GM19035 (cell line): ENCODE results near the gene EPS8L2.

Experiments
- ATAC-seq: cut with Tn5 transposase; IDR thresholded peaks from one replicate; pipeline ENCODE4 v1.9.1; 2021; ENCODE audit not compliant: unreplicated experiment

Gene EPS8L2

GRCh38 chr11:748007-748359, 42.0 kb downstream of the EPS8L2 start:
- ATAC-seq, result peak; percentile 3

DNA sequence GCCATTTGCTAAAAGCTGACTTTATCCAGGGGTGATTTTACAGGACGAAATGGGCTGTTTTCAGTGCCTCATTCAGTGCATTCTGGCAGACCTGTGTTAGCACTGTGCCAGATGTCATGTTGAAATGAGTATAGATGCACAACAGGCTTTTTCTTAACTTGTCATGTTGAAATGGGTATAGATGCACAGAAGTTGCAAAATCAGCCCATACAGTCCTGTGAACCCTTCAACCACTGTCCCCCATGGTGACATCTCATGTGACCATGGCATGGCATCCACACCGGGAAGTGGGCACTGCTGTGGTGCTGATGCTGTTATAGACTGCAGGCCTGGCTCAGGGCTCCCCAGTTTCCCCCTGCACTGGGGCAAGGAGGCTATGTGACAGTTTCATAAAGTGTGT, 43.7 kb downstream of the EPS8L2 start:
- no peak for ATAC-seq

GRCh38 chr11:760236-760635, 54.2 kb downstream of the EPS8L2 start:
- ATAC-seq, result no peak

- ATAC-seq, result no peak
Observed at GRCh38 chr11:761526-762108, 55.6 kb downstream of the EPS8L2 start.

GRCh38 chr11:762421-763072, 56.5 kb downstream of the EPS8L2 start:
- no peak for ATAC-seq

- no peak for ATAC-seq
Observed at GRCh38 chr11:763073-763463, 57.0 kb downstream of the EPS8L2 start.

GRCh38 chr11:763549-764321, 57.7 kb downstream of the EPS8L2 start:
- no peak for ATAC-seq

DNA sequence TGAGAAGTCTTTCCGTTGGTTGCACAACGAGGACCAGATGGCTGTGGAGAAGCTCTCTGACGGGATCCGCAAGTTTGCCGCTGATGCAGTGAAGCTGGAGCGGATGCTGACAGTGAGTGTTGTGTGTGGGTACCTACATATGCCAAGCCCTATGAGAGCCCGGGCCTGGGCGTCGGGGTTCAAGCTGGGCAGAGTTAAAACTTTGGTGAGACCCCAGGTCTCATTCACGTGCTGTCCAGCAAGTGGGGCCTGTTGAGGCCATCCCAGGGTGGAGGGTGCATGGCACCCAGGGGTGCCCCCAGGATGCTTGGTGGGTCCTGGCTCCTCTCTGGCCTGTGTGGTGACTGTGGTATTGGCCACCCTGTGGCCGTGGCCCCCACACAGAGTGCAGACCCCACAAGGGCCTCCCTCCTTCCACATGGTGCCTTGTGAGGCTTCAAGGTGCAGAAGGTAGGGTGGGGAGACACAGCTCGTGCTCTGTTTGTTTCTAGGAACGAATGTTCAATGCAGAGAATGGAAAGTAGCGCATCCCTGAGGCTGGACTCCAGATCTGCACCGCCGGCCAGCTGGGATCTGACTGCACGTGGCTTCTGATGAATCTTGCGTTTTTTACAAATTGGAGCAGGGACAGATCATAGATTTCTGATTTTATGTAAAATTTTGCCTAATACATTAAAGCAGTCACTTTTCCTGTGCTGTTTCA, 58.4 kb downstream of the EPS8L2 start:
- no peak for ATAC-seq

GRCh38 chr11:765025-765801, 59.2 kb downstream of the EPS8L2 start:
- no peak for ATAC-seq

DNA sequence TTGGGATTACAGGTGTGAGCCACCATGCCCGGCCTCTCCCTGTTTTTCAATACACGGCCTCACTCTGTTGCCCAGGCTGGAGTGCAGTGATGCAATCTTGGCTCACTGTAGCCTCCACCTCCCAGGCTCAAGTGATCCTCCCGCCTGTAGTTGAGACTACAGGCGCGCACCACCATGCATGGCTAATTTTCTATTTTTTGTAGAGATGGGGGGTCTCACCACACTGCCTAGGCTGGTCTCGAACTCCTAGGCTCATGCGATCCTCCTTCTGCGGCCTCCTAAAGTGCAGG, 59.7 kb downstream of the EPS8L2 start:
- ATAC-seq, result no peak

GRCh38 chr11:766106-766935, 60.3 kb downstream of the EPS8L2 start:
- no peak for ATAC-seq

DNA sequence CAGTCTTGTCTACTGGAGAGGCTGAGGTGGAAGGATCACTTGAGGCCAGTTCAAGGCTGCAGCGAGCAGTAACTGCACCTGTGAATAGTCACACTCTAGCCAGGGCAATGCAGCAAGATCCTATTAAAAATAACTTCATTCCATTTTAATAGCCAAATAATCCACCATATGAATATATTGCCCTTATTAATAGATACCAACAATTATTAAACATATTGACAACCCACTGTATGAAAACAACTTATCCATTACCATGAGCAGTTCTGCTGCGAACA, 60.8 kb downstream of the EPS8L2 start:
- ATAC-seq, result no peak

DNA sequence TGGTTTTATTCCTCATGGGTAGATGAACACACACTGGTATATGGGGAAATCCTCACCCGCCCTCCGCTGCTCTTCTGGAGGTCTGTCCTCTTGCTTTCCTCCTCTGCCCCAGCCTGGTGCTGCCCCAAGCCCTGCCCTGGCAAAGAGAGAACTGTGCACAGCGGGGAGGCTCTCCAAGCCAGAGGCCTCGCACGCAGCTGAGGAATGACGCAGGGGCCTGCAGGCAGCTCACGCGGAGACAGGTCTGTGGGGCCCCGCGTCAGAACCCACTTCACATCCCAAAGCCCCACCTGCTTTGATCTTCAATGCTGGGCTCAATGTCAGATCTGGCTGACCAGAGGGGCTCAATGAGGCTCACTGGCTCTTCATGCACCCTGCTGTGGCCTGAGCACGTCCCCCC, 61.2 kb downstream of the EPS8L2 start:
- ATAC-seq, result no peak

GRCh38 chr11:769887-770641, 64.0 kb downstream of the EPS8L2 start:
- ATAC-seq, result no peak

DNA sequence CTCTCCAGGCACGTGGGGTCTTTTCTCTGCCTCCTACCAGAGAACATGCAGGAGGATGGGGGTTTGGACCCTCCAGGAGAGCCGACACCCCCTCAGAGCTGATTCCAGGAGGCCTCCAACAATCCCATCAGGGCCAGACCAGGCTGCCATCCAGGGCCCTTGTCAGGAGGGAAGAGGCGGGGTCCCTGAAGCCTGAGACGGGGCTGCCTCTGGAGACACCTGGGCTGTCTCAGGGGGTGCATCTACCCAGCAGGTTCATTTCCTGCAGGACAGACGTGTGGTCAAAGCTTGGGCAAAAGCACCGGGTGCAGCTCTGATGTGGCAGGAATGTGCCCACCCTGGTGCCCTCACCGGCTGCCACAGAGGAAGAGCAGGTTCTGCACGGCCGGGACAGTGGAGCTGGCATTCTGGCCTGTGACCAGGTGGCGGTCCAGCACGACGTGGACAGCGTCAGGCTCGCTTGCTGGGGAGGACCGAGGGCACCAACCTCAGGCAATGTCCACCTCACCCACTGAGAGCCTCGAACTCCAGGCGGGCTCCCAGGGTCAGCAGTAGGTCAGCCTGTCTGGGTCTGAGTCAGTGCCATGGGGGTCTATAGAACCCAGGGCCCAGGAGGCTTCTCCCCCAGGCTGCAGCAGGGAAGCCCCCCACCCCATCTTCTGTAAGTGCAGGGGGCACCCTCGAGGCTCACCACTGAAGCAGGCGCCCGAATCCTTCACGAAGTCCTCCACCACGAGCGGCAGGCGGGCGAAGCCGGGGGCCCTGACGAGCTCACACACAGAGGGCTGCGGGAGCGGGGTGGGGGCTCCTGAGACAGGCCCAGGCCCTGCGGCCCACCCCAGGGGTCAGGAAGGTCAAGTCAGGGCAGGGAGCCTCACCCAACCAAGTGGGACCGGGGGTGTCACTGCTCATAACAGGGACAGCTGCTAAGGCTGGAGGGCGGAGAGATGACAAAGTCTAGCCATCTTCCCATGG, 64.9 kb downstream of the EPS8L2 start:
- no peak for ATAC-seq

GRCh38 chr11:771617-772204, 65.7 kb downstream of the EPS8L2 start:
- ATAC-seq, result no peak

DNA sequence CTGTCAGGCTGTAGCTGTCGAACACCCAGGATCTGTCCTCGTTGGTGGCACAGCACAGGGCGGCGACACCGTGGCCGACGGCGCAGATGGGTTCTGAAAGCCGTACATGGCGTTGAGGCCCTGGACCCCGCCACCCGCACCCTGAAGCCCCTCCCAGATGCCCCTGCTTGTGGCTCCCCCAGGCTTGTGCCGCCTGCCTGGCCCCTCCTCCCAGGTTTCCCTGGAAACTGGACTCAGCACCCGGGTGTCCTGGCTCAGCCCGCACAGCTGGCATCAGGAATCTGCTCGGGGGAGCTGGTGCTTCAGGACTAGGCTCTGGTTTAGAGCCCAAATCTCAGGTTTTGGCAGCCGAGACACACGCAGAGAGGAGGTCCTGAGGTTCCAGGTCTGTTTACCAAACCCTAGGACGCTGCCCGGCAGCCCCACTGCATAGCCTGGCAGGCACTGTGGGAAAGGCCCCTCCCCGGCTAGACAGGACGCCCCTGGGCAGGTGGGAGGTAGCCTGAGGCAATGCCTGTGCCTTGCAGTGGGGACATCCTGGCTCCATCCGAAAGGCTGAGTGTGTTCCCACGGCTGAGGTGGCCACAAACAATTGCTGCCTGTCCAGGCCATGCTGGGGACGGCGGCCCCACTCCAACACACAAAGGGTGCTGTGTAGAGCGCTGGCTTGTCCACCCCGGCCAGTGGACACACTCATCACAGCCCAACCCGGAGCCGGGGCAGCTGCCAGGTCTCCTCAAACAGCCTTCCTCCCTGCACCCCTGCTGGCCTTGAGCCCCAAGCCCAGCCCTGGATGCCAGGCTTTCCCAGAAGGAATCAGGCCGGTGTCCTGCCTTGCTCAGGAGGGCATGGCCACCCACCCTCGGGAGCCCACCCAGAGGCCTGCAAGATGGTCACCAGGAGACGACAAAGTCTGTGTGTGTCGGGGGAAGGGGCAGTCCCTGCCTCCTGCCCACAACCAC, 66.7 kb downstream of the EPS8L2 start:
- ATAC-seq, result no peak
